ENCODE measurements around the gene NR4A1. TPM values are rescaled to one million over a fixed set of nuclear protein-coding genes. Genes with fewer than 3 reads are reported as not detected.

The NR4A1 gene
- total RNA-seq, 1 donor from 2014 or later, result 24.2 TPM

- Mint-ChIP-seq H3K27me3 (peaks cover 12% of the 10 kb centered on the region), H3K27ac (peak overlapping the region; percentile 48), H3K9me3 (no peaks in the 10 kb centered on the region), H3K36me3 (ENCODE audit: low read depth) (peaks cover 4% of the 10 kb centered on the region), H3K4me1 (peaks cover 47% of the 10 kb centered on the region), H3K4me3 (no peak overlapping the region)
- no peak for ATAC-seq (ENCODE audit: low read depth)
- ChIA-PET POLR2A (interaction anchor here (1.2 to 4.0 kb wide), 3 partner anchors 14 to 35 kb away, joined by 3 to 24 read pairs (median 18); partner anchors contain the start of genes ATG101 and NR4A1), CTCF (interaction anchor here (0.6 to 12.3 kb wide), 14 partner anchors 12 to 92 kb away, joined by 3 to 342 read pairs (median 5); partner anchors contain the start of gene ATG101)
- intact Hi-C loops (cut with micrococcal nuclease), result loop anchor here (1.0 kb wide), 5 partner anchors 32 to 90 kb away; partner anchors contain the start of gene NR4A1
- DNase-seq, result no peak
- TF ChIP-seq CTCF (IDR thresholded peaks at IDR 0.05), result no peak
Measured at GRCh38 chr12:52083638-52083996, 32.4 kb downstream of the NR4A1 start.

GRCh38 chr12:52084491-52085231 lies 33.4 kb downstream of the NR4A1 start:
- no peak for DNase-seq
- H3K9me3 Mint-ChIP-seq, result no peaks in the 10 kb centered on the region
- H3K4me3 Mint-ChIP-seq, result no peak overlapping the region
- H3K27me3 Mint-ChIP-seq, result peaks cover 16% of the 10 kb centered on the region
- TF ChIP-seq CTCF (IDR thresholded peaks at IDR 0.05), result no peak
- CTCF ChIA-PET, result interaction anchor here (0.6 to 12.3 kb wide), 8 partner anchors 12 to 922 kb away, joined by 3 to 342 read pairs (median 6); partner anchors contain the start of gene ATG101
- H3K27ac Mint-ChIP-seq, result no peak overlapping the region
- no peak for ATAC-seq (ENCODE audit: low read depth)
- no peaks in the 10 kb centered on the region for H3K36me3 Mint-ChIP-seq (ENCODE audit: low read depth)
- peaks cover 48% of the 10 kb centered on the region for H3K4me1 Mint-ChIP-seq
- POLR2A ChIA-PET, result interaction anchor here (0.6 to 0.7 kb wide), 2 partner anchors 9 to 266 kb away, joined by 3 read pairs; no protein-coding TSS in a partner anchor
- intact Hi-C loops (cut with micrococcal nuclease), result no loop called here

- Mint-ChIP-seq H3K4me1 (peaks cover 44% of the 10 kb centered on the region), H3K36me3 (ENCODE audit: low read depth) (no peaks in the 10 kb centered on the region), H3K27ac (no peak overlapping the region), H3K27me3 (peaks cover 18% of the 10 kb centered on the region), H3K4me3 (no peak overlapping the region), H3K9me3 (no peaks in the 10 kb centered on the region)
- TF ChIP-seq CTCF (IDR thresholded peaks at IDR 0.05), result no peak
- CTCF ChIA-PET, result interaction anchor here (1.1 to 12.3 kb wide), 3 partner anchors 19 to 62 kb away, joined by 3 to 342 read pairs (median 46); no protein-coding TSS in a partner anchor
- intact Hi-C loops (cut with micrococcal nuclease), result no loop called here
- DNase-seq, result no peak
- POLR2A ChIA-PET, result no interaction called here
- ATAC-seq (ENCODE audit: low read depth), result no peak
Measured at GRCh38 chr12:52085682-52086180, 34.5 kb downstream of the NR4A1 start.

GRCh38 chr12:52086366-52086765 lies 35.1 kb downstream of the NR4A1 start:
- no peaks in the 10 kb centered on the region for H3K9me3 Mint-ChIP-seq
- ChIA-PET POLR2A (no interaction called here), CTCF (interaction anchor here (1.1 to 12.3 kb wide), 3 partner anchors 19 to 63 kb away, joined by 3 to 342 read pairs (median 46); no protein-coding TSS in a partner anchor)
- intact Hi-C loops (cut with micrococcal nuclease), result no loop called here
- H3K4me1 Mint-ChIP-seq, result peaks cover 38% of the 10 kb centered on the region
- H3K27me3 Mint-ChIP-seq, result peaks cover 22% of the 10 kb centered on the region
- TF ChIP-seq CTCF (IDR thresholded peaks at IDR 0.05), result no peak
- H3K36me3 Mint-ChIP-seq (ENCODE audit: low read depth), result no peaks in the 10 kb centered on the region
- no peak for DNase-seq
- H3K4me3 Mint-ChIP-seq, result no peak overlapping the region
- H3K27ac Mint-ChIP-seq, result no peak overlapping the region
- no peak for ATAC-seq (ENCODE audit: low read depth)
